CD4-positive, alpha-beta T cell treated with Interleukin-10 for 1 hour (primary cell): ENCODE measurements around the gene DCC.

ENCODE experiments used
- DNase-seq: peaks from one replicate; pipeline ENCODE4 v3.0.0-alpha.2; 2020

Gene DCC

GRCh38 chr18:52339891-52340371 is at the start of gene DCC:
TSS of gene DCC (plus strand) at chr18:52340197. CDS start at chr18:52340788, 591 bp downstream.
- no peak for DNase-seq

GRCh38 chr18:52310651-52311050 is 29.3 kb upstream of the DCC start:
- no peak for DNase-seq

- DNase-seq = no peak
Measured at GRCh38 chr18:52311331-52311730, 28.7 kb upstream of the DCC start.

GRCh38 chr18:52312346-52312745 is 27.7 kb upstream of the DCC start:
- no peak for DNase-seq

- DNase-seq = no peak
Measured at GRCh38 chr18:52313213-52313612, 26.8 kb upstream of the DCC start.

GRCh38 chr18:52319424-52319983 is 20.5 kb upstream of the DCC start:
- DNase-seq = no peak

GRCh38 chr18:52322307-52322706 is 17.7 kb upstream of the DCC start:
- DNase-seq = no peak

- no peak for DNase-seq
Measured at GRCh38 chr18:52323802-52324201, 16.2 kb upstream of the DCC start.

GRCh38 chr18:52325997-52326396 is 14.0 kb upstream of the DCC start:
- DNase-seq = no peak

GRCh38 chr18:52333860-52334259 is 6.1 kb upstream of the DCC start:
- DNase-seq = no peak

- DNase-seq = no peak
Measured at GRCh38 chr18:52334307-52334706, 5.7 kb upstream of the DCC start.

GRCh38 chr18:52334896-52335295 is 5.1 kb upstream of the DCC start:
- DNase-seq = no peak

- DNase-seq = no peak
Measured at GRCh38 chr18:52337276-52337675, 2.7 kb upstream of the DCC start.

GRCh38 chr18:52340406-52341102 is 557 bp downstream of the DCC start:
- DNase-seq = no peak

- no peak for DNase-seq
Measured at GRCh38 chr18:52341103-52341432, 1.1 kb downstream of the DCC start.

GRCh38 chr18:52341608-52342381 is 1.8 kb downstream of the DCC start:
- DNase-seq = no peak

- no peak for DNase-seq
Measured at GRCh38 chr18:52342456-52342855, 2.5 kb downstream of the DCC start.

GRCh38 chr18:52343138-52343537 is 3.1 kb downstream of the DCC start:
- DNase-seq = no peak

GRCh38 chr18:52343731-52344340 is 3.8 kb downstream of the DCC start:
- no peak for DNase-seq

GRCh38 chr18:52344881-52345280 is 4.9 kb downstream of the DCC start:
- DNase-seq = no peak

- DNase-seq = no peak
Measured at GRCh38 chr18:52345428-52345827, 5.4 kb downstream of the DCC start.

GRCh38 chr18:52348209-52348608 is 8.2 kb downstream of the DCC start:
- DNase-seq = no peak

- DNase-seq = no peak
Measured at GRCh38 chr18:52349498-52349897, 9.5 kb downstream of the DCC start.

GRCh38 chr18:52352920-52353319 is 12.9 kb downstream of the DCC start:
- DNase-seq = no peak
